HEK293 (cell line): ENCODE data around the gene ARID5A.

Experiments used
- CTCF ChIA-PET: fragments of 350-600 bp; formaldehyde crosslinking; extraction: SDS; loops from one replicate; lab custom pipeline; 2021; ENCODE audit warnings: antibody characterized with exemption; lab: Yijun Ruan, JAX
- POLR2A ChIA-PET: fragments of 300-600 bp; formaldehyde crosslinking; extraction: SDS; loops from one replicate; lab custom pipeline; 2020; ENCODE audit warnings: antibody characterized with exemption, inconsistent platforms; lab: Yijun Ruan, JAX
- H3K27ac ChIP-seq: fragments of 200-500 bp; sonication (Bioruptor generic); 2 replicates; pipeline ENCODE4 v1.5.1; 2014; ENCODE audit warnings: low read depth, low read length, control low read depth, inconsistent platforms; ENCODE audit errors: extremely low read depth
- H3K36me3 ChIP-seq, 2 experiments: fragments of 200-500 bp in 1 of 2; sonication (Bioruptor generic) in 1 of 2; 1 replicate in 1 of 2; 2 replicates in 1 of 2; pipeline ENCODE4 v1.5.1; 2014 to 2017; ENCODE audit warnings: inconsistent platforms in 2 of 2, low read length in 2 of 2; ENCODE audit not compliant: control insufficient read depth in 2 of 2, insufficient read depth in 1 of 2
- H3K4me1 ChIP-seq: fragments of 200-500 bp; sonication (Bioruptor generic); 2 replicates; pipeline ENCODE4 v1.5.1; 2014; ENCODE audit warnings: mild to moderate bottlenecking, low read length, inconsistent platforms; ENCODE audit not compliant: control insufficient read depth, insufficient read depth
- H3K4me3 ChIP-seq: 2 replicates; pipeline ENCODE4 v1.5.1; 2011; ENCODE audit warnings: low read depth, mild to moderate bottlenecking, control low read depth, low read length, moderate library complexity
- H3K9me3 ChIP-seq: fragments of 200-500 bp; sonication (Bioruptor generic); 2 replicates; pipeline ENCODE4 v1.5.1; 2014; ENCODE audit warnings: low read depth, low read length, inconsistent platforms; ENCODE audit not compliant: control insufficient read depth, insufficient read depth
- GLIS2 ChIP-seq: fragments of 450-650 bp; formaldehyde crosslinking; IDR thresholded peaks from 2 replicates; pipeline ENCODE4 v1.5.1; 2016; ENCODE audit warnings: missing biosample characterization, missing genetic modification characterization
- PRDM1 ChIP-seq: fragments of 450-650 bp; formaldehyde crosslinking; IDR thresholded peaks from 2 replicates; pipeline ENCODE4; 2016; ENCODE audit warnings: missing biosample characterization, missing genetic modification characterization
- ZBTB1 ChIP-seq: fragments of 450-650 bp; formaldehyde crosslinking; IDR thresholded peaks from 2 replicates; pipeline ENCODE4 v1.5.1; 2016; ENCODE audit warnings: missing biosample characterization, missing genetic modification characterization
- ZBTB21 ChIP-seq: fragments of 450-650 bp; formaldehyde crosslinking; IDR thresholded peaks from 2 replicates; pipeline ENCODE4 v1.5.1; 2017; ENCODE audit warnings: missing biosample characterization, missing genetic modification characterization
- ZNF114 ChIP-seq: fragments of 450-650 bp; formaldehyde crosslinking; IDR thresholded peaks from 2 replicates; pipeline ENCODE4 v1.5.0; 2017; ENCODE audit warnings: missing biosample characterization, missing genetic modification characterization
- ZNF140 ChIP-seq: fragments of 450-650 bp; formaldehyde crosslinking; IDR thresholded peaks from 2 replicates; pipeline ENCODE4 v1.5.1; 2016; ENCODE audit warnings: missing biosample characterization, missing genetic modification characterization
- ZNF169 ChIP-seq: fragments of 450-650 bp; formaldehyde crosslinking; IDR thresholded peaks from 2 replicates; pipeline ENCODE4 v1.5.1; 2016; ENCODE audit warnings: missing biosample characterization, missing genetic modification characterization
- ZNF19 ChIP-seq: fragments of 450-650 bp; formaldehyde crosslinking; IDR thresholded peaks from 2 replicates; pipeline ENCODE4; 2016; ENCODE audit warnings: missing biosample characterization, missing genetic modification characterization, low read depth
- ZNF350 ChIP-seq: fragments of 450-650 bp; formaldehyde crosslinking; IDR thresholded peaks from 2 replicates; pipeline ENCODE4 v1.5.0; 2017; ENCODE audit warnings: missing biosample characterization, mild to moderate bottlenecking, missing genetic modification characterization
- ZNF37A ChIP-seq: fragments of 450-650 bp; IDR thresholded peaks from 2 replicates; pipeline ENCODE4 v1.5.1; 2018; ENCODE audit warnings: missing biosample characterization, missing genetic modification characterization
- ZNF404 ChIP-seq: fragments of 450-650 bp; formaldehyde crosslinking; IDR thresholded peaks from 2 replicates; pipeline ENCODE4 v1.5.1; 2017; ENCODE audit warnings: missing biosample characterization, missing genetic modification characterization
- ZNF558 ChIP-seq: fragments of 450-650 bp; formaldehyde crosslinking; IDR thresholded peaks from 2 replicates; pipeline ENCODE4 v1.5.1; 2016; ENCODE audit warnings: missing biosample characterization, missing genetic modification characterization
- ZNF610 ChIP-seq: fragments of 450-650 bp; formaldehyde crosslinking; IDR thresholded peaks from 2 replicates; pipeline ENCODE4 v1.5.1; 2016; ENCODE audit warnings: missing biosample characterization, missing genetic modification characterization, borderline replicate concordance
- ZNF629 ChIP-seq: fragments of 450-650 bp; formaldehyde crosslinking; IDR thresholded peaks from 2 replicates; pipeline ENCODE4 v1.5.1; 2017; ENCODE audit warnings: missing biosample characterization, missing genetic modification characterization
- ZNF658 ChIP-seq: fragments of 450-650 bp; formaldehyde crosslinking; IDR thresholded peaks from 2 replicates; pipeline ENCODE4; 2016; ENCODE audit warnings: missing biosample characterization, missing genetic modification characterization
- ZNF76 ChIP-seq: fragments of 450-650 bp; formaldehyde crosslinking; IDR thresholded peaks from 2 replicates; pipeline ENCODE4; 2016; ENCODE audit warnings: low read depth, missing biosample characterization, missing genetic modification characterization, borderline replicate concordance
- ZNF791 ChIP-seq: fragments of 450-650 bp; formaldehyde crosslinking; IDR thresholded peaks from 2 replicates; pipeline ENCODE4 v1.5.1; 2016; ENCODE audit warnings: missing biosample characterization, missing genetic modification characterization
- ZNF792 ChIP-seq: fragments of 450-650 bp; formaldehyde crosslinking; IDR thresholded peaks from 2 replicates; pipeline ENCODE4 v1.5.1; 2016; ENCODE audit warnings: missing biosample characterization, missing genetic modification characterization
- TF ChIP-seq, protein P1 (sequence below): fragments of 450-650 bp; formaldehyde crosslinking; IDR thresholded peaks from 2 replicates; pipeline ENCODE4 v1.5.1; 2017; ENCODE audit warnings: missing biosample characterization, missing genetic modification characterization
- TF ChIP-seq, protein P2 (sequence below): fragments of 450-650 bp; formaldehyde crosslinking; IDR thresholded peaks from 2 replicates; pipeline ENCODE4 v1.5.0; 2017; ENCODE audit warnings: missing biosample characterization, missing genetic modification characterization, borderline replicate concordance
- TF ChIP-seq, protein P3 (sequence below): fragments of 450-650 bp; formaldehyde crosslinking; IDR thresholded peaks from 2 replicates; pipeline ENCODE4 v1.5.1; 2017; ENCODE audit warnings: missing biosample characterization, missing genetic modification characterization
- TF ChIP-seq, protein P4 (sequence below): fragments of 450-650 bp; formaldehyde crosslinking; IDR thresholded peaks from 2 replicates; pipeline ENCODE4 v1.5.1; 2016; ENCODE audit warnings: missing biosample characterization, missing genetic modification characterization
- TF ChIP-seq, protein P5 (sequence below): fragments of 450-650 bp; formaldehyde crosslinking; IDR thresholded peaks from 2 replicates; pipeline ENCODE4 v1.5.1; 2016; ENCODE audit warnings: missing biosample characterization, missing genetic modification characterization
- TF ChIP-seq, protein P6 (sequence below): fragments of 450-650 bp; formaldehyde crosslinking; IDR thresholded peaks from 2 replicates; pipeline ENCODE4 v1.5.1; 2016; ENCODE audit warnings: missing biosample characterization, missing genetic modification characterization

ARID5A gene

DNA sequence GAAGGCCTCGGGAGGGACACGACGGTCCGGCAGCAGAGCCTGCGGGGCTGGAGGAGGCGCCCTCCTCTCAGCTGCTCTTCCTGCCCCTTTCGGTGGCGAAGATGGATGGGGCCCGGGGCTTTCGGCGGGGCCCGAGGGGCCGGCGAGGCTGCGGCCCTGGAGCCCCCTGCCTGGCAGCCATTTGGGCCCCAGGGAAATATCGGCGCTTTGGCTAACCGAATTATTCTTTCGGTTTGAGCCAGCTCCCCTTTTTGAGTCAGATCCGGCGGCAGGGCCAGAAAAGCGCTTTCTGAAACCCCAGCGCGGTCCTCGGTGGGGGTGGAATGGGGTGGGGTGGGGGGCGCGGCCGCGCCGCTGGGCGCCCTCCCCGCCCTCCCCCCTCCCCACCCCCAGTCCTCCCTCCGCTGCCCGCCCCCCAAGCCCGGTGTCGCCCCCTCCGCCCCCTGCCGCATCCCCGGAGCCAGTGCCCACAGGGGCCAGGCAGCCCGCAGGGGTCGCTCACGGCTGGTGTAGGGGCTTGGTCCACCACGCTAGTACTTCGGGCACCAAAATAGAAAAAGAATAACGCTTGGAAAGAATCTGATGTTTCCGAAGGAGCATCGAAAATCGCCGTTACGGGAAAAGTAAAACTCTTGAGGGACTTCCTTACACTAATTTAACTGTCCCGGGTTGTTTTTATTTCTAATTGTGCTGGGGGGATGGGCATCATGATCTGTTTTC is 9.1 kb upstream of the ARID5A start (continued):
- TF ChIP-seq ZNF37A (tag by site-specific recombination) (no peak), GLIS2 (tag by site-specific recombination) (no peak), ZNF658 (tag by site-specific recombination) (no peak), ZBTB21 (tag by site-specific recombination) (no peak), ZNF792 (no peak)
- TF ChIP-seq, protein P1, sequence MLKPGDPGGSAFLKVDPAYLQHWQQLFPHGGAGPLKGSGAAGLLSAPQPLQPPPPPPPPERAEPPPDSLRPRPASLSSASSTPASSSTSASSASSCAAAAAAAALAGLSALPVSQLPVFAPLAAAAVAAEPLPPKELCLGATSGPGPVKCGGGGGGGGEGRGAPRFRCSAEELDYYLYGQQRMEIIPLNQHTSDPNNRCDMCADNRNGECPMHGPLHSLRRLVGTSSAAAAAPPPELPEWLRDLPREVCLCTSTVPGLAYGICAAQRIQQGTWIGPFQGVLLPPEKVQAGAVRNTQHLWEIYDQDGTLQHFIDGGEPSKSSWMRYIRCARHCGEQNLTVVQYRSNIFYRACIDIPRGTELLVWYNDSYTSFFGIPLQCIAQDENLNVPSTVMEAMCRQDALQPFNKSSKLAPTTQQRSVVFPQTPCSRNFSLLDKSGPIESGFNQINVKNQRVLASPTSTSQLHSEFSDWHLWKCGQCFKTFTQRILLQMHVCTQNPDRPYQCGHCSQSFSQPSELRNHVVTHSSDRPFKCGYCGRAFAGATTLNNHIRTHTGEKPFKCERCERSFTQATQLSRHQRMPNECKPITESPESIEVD: no peak
- TF ChIP-seq, protein P2, sequence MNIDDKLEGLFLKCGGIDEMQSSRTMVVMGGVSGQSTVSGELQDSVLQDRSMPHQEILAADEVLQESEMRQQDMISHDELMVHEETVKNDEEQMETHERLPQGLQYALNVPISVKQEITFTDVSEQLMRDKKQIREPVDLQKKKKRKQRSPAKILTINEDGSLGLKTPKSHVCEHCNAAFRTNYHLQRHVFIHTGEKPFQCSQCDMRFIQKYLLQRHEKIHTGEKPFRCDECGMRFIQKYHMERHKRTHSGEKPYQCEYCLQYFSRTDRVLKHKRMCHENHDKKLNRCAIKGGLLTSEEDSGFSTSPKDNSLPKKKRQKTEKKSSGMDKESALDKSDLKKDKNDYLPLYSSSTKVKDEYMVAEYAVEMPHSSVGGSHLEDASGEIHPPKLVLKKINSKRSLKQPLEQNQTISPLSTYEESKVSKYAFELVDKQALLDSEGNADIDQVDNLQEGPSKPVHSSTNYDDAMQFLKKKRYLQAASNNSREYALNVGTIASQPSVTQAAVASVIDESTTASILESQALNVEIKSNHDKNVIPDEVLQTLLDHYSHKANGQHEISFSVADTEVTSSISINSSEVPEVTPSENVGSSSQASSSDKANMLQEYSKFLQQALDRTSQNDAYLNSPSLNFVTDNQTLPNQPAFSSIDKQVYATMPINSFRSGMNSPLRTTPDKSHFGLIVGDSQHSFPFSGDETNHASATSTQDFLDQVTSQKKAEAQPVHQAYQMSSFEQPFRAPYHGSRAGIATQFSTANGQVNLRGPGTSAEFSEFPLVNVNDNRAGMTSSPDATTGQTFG (tag by site-specific recombination): no peak
- TF ChIP-seq, protein P3, sequence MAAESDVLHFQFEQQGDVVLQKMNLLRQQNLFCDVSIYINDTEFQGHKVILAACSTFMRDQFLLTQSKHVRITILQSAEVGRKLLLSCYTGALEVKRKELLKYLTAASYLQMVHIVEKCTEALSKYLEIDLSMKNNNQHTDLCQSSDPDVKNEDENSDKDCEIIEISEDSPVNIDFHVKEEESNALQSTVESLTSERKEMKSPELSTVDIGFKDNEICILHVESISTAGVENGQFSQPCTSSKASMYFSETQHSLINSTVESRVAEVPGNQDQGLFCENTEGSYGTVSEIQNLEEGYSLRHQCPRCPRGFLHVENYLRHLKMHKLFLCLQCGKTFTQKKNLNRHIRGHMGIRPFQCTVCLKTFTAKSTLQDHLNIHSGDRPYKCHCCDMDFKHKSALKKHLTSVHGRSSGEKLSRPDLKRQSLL: no peak

DNA sequence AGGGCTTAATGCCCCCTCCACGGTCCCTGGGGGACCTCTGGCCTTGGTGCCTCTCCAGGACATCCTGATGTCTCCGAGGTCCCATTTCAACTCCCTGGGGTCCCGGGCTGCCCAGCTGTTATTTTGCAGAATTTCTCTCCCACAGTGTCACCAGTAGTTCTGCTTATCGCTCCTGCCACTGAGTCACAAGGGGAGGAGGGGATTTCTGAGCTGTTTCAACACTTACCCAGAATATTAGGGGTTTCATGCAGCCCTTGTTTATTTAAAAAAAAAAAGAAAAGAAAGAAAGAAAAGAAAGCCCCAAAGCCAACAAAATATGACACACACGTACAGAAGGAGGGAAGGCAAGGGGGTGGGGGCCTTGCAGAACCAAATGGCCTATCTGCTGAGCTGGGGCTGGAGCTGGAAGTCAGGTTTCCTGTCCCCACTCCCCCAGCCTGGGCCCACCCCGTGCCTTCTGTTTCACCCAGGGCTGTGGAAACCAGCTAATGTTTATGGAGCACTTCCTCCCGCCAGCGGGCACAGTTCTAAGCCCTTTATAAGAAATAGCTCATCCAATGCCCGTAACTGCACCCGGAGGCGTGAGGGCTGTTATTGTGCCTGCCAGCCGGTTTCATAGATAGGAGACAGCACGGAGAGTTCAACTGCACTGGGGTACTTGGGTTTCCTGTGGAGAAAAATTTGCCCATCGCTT is 8.4 kb upstream of the ARID5A start:
- Histone ChIP-seq H3K27ac (no peak overlapping the region), H3K4me1 (peaks cover 17% of the 10 kb centered on the region), H3K36me3 (no peaks in the 10 kb centered on the region), H3K4me3 (no peak overlapping the region), H3K9me3 (no peaks in the 10 kb centered on the region)
- TF ChIP-seq ZNF629 (tag by site-specific recombination): no peak
- no peak for TF ChIP-seq ZNF350 (tag by site-specific recombination)
- TF ChIP-seq ZNF114 (tag by site-specific recombination): no peak
- no peak for TF ChIP-seq ZNF140 (tag by site-specific recombination)
- TF ChIP-seq, protein P4, sequence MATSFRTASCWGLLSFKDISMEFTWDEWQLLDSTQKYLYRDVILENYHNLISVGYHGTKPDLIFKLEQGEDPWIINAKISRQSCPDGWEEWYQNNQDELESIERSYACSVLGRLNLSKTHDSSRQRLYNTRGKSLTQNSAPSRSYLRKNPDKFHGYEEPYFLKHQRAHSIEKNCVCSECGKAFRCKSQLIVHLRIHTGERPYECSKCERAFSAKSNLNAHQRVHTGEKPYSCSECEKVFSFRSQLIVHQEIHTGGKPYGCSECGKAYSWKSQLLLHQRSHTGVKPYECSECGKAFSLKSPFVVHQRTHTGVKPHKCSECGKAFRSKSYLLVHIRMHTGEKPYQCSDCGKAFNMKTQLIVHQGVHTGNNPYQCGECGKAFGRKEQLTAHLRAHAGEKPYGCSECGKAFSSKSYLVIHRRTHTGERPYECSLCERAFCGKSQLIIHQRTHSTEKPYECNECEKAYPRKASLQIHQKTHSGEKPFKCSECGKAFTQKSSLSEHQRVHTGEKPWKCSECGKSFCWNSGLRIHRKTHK (tag by site-specific recombination): no peak
- TF ChIP-seq ZNF76 (tag by site-specific recombination): no peak
- TF ChIP-seq ZNF169 (tag by site-specific recombination): no peak
- no peak for TF ChIP-seq PRDM1 (tag by site-specific recombination)
- no peak for TF ChIP-seq GLIS2 (tag by site-specific recombination)
- no peak for TF ChIP-seq ZNF404
- TF ChIP-seq ZNF610 (tag by site-specific recombination): no peak
- TF ChIP-seq, protein P5, sequence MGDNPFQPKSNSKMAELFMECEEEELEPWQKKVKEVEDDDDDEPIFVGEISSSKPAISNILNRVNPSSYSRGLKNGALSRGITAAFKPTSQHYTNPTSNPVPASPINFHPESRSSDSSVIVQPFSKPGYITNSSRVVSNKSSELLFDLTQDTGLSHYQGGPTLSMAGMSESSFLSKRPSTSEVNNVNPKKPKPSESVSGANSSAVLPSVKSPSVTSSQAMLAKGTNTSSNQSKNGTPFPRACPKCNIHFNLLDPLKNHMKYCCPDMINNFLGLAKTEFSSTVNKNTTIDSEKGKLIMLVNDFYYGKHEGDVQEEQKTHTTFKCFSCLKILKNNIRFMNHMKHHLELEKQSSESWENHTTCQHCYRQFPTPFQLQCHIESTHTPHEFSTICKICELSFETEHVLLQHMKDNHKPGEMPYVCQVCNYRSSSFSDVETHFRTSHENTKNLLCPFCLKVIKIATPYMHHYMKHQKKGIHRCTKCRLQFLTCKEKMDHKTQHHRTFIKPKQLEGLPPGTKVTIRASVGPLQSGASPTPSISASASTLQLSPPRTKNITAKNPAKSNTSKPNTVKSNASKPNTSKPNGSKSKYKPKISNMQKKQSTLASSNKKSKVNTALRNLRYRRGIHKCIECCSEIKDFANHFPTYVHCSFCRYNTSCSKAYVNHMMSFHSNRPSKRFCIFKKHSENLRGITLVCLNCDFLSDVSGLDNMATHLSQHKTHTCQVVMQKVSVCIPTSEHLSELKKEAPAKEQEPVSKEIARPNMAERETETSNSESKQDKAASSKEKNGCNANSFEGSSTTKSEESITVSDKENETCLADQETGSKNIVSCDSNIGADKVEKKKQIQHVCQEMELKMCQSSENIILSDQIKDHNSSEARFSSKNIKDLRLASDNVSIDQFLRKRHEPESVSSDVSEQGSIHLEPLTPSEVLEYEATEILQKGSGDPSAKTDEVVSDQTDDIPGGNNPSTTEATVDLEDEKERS (tag by site-specific recombination): no peak
- TF ChIP-seq ZNF19 (tag by site-specific recombination): no peak
- TF ChIP-seq ZBTB21 (tag by site-specific recombination): no peak
- TF ChIP-seq ZBTB1 (tag by site-specific recombination): no peak
- TF ChIP-seq ZNF558 (tag by site-specific recombination): no peak
- TF ChIP-seq, protein P6, sequence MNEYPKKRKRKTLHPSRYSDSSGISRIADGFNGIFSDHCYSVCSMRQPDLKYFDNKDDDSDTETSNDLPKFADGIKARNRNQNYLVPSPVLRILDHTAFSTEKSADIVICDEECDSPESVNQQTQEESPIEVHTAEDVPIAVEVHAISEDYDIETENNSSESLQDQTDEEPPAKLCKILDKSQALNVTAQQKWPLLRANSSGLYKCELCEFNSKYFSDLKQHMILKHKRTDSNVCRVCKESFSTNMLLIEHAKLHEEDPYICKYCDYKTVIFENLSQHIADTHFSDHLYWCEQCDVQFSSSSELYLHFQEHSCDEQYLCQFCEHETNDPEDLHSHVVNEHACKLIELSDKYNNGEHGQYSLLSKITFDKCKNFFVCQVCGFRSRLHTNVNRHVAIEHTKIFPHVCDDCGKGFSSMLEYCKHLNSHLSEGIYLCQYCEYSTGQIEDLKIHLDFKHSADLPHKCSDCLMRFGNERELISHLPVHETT (tag by site-specific recombination): no peak
- TF ChIP-seq ZNF791 (tag by site-specific recombination): no peak
- ChIA-PET POLR2A (no interaction called here), CTCF (interaction anchor here (0.6 to 0.8 kb wide), 3 partner anchors 9 to 121 kb away, joined by 4 to 7 read pairs (median 4); no protein-coding TSS in a partner anchor)
